ENCODE measurements around the gene GRAP.
"Not testable (repeated sequence)": the region's sequence is repeated elsewhere in the genome, so short reads cannot be mapped to it uniquely, and the experiment has no call there.

The GRAP gene

DNA sequence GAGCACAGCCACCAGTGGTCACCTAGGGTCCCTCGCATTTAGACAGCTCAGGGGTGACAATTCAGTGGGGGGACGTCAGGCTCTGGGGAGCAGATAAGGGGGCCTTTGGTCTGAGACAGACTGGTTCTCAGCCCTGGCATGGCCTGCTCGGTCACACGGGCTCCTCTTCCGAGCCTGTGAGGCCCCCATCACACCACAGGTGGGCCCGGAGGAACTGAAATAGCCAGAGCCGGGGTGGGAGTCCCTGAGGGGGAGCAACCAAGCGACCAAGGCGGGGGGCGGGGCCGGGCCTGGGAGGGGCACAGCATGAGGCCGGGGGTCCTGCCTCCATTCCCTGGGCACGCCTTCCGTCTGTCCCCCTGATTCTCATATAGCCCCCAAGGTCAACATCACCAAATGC lies 4.4 kb downstream of the GRAP start:
- not testable (repeated sequence) for DNase-seq (ENCODE audit: low read depth in 2 of 2)

DNA sequence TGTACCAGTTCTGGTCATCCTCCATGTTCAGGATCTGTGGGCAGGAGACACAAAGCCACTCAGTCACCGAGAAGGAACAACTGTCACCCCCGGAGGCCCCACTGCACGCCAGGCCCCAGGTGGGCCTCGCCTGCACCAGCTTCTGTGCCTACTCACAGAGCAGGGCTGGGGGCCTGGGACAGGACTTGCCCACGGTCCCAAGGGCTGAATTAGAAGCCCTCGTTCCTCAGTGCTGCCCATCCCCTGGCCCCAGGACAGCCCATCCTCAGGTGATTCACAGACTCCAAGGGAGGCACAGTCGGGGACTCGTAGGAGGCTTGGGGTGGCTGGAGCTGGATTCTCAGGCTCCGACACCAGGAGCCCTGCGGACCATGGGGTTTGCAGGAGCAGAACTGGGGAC lies 4.9 kb downstream of the GRAP start:
- DNase-seq (ENCODE audit: low read depth in 2 of 2): not testable (repeated sequence)

DNA sequence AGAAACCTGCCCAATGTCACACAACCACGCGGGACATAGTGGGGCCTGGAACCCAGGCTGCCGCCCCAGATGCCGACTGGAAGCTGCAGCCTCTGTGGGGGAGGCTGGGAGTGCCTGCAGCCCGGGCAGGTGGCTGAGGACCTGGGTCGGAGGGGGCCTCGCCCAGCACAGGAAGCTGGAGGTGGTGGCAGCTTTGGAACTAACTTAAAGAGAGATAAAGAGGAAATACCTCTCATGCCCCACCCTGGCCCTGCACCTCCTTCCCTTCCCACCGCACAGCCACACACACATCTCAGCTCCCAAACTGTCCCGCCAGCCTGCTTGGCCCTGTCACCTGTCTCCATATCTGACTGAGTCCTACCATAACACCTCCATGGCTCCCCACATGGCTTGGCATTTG lies 6.4 kb downstream of the GRAP start:
- not testable (repeated sequence) for DNase-seq (ENCODE audit: low read depth in 2 of 2)

DNA sequence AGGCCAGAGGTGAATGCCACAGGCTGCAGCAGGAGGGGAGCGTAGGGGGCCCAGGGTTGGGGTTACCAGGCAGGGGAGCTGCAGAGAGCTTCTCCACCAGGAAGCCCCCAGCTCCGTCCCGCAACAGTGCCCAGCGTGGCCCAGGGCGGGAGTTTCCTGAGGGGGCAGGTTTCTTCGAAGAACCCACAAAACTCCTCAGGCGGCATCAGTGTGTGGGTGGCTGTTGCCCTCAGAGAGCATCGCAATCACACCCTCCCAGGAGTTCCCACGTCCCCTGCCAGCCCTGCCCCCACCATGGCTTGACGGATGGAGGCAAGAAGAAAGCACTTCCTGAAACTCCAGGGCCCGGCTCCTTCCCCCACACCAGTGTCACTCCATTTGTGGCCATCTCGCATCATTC lies 8.0 kb downstream of the GRAP start:
- DNase-seq (ENCODE audit: low read depth in 2 of 2): not testable (repeated sequence)

DNA sequence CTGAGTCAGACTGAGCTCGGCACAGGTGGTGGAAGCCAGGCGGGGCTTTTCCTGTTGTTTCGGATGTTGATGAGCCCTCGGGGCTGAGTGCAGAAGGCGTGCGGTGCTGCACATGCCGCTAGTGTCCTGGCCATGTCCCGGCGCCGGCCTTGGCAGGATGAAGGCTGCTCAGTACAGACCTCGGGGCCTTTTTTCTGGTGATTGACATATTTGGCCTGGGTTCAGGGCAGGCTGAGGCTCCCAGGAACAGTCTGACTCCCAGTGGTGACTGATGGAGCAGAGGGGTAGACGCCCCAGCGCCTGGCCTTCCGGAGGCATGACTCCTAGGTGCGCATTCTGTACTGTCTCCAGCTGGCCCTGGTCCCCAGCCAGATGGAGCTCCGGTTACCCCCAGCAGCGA lies 8.8 kb downstream of the GRAP start:
- DNase-seq (ENCODE audit: low read depth in 2 of 2): not testable (repeated sequence)

DNA sequence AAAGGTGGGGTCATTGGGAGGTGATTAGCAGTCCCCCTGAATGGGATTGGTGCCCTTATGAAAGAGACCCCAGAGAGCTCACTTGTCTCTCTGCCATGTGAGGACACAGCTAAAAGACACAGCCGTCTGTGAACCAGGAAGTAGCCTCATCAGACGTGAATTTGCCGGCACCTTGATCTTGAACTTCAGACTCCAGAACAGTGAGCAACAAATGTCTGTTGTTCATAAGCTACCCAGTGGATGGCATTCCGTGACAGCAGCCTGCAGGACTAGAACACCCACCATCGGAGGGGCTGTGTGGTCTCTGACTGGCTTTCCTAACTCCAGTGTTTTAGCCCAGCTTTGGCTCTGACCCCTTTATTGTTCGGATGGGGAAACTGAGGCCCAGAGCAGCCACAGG lies 9.2 kb downstream of the GRAP start:
- not testable (repeated sequence) for DNase-seq (ENCODE audit: low read depth in 2 of 2)

DNA sequence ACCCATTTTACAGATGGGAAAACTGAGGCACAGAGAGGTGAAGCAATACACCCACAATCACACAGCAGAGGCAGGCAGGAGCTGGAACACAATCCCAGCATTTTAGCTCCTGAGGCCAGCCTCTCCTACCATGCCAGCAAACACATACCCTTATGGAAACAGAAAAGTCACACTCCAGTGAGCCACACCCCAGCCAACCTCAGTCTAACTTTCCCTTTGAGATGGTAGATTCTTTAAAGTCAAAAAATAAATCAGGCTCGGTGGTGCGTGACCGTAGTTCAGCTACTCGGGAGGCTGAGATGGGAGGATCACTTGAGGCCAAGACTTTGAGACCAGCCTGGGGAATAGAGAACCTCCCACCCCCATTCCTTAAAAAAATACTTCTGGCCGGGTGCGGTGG lies 10.6 kb downstream of the GRAP start:
- not testable (repeated sequence) for DNase-seq (ENCODE audit: low read depth in 2 of 2)

DNA sequence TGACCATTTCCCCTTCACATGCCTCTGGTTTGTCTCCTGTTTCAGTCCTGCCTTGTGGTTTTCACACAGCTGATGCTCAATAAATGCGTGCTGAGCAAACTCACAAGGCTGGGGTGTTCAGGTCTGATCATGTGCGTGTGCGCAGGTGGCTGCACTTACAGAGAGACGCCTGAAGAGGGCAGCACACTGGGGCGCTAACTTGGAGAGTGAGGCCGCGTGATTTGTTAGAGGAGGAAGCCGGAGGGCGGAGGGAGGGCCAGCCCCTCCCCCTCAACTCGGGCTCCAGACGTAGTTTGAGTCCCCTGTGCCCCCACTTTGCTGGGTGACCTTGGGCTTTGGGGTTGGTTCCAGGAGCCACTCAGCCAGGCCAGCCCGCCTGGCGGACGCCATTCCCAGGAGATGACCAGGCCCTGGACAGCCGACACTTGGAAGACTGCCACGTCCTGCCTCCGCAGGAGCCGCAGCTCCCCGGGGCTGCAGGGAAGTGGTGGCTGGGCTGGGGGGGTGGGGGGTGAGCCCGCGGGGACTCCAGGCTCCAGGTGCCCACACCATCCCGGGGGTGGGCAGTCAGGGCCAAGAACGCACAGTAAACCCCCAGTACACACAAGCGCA lies 14.3 kb downstream of the GRAP start:
- not testable (repeated sequence) for DNase-seq (ENCODE audit: low read depth in 2 of 2)

DNA sequence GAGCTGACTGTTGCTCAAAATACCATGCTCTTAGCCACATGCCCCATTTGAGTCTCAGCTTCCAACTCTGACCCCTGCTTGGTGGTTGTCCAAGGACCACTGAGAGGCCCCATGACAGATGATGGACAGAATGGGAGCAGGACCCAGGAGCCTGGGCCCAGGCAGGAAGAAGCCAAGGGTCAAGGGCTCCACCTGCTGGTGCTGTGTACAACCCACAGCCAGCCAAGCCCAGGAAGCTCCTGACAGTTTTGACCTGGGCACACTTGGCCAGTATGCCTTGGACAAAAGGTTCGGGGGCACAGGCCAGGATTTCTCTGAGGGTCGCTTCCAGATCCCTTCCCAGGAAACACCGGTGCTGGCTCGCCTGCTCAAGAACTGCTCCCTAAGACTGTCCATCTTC lies 15.0 kb downstream of the GRAP start:
- DNase-seq (ENCODE audit: low read depth in 2 of 2): peak; percentile 38 to 46

DNA sequence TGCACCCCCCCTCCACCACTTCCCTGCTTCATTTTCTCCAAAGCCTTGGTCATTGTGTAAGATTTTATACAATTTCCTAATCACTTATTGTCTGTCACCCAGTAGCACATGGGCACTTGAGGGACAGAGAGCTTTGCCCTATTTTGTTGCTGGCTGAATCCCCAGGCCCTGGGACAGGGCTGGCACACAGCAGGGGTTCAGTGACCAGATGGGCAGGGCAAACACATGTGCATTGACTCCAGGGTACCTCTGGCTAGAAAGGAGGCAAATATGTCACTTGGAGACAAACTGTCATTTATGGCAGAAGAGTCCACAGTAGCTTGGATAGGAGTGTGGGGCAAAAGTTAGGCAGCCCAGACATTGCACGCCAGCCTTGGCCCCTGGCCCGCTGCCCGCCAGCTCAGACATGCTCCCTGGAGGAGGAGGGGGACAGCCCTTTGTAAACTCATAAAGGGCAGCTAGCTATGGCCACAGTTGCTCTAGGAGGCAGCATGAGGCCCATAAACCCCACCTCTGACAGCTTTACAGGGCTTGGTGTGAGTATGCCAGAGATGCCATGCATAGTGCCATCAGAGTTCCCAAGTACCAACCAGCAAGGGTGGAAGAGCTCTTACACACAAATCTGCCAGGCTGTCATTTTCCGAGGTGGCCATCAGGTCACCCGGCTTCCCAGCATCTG lies 15.8 kb downstream of the GRAP start:
- DNase-seq (ENCODE audit: low read depth in 2 of 2): not testable (repeated sequence)

DNA sequence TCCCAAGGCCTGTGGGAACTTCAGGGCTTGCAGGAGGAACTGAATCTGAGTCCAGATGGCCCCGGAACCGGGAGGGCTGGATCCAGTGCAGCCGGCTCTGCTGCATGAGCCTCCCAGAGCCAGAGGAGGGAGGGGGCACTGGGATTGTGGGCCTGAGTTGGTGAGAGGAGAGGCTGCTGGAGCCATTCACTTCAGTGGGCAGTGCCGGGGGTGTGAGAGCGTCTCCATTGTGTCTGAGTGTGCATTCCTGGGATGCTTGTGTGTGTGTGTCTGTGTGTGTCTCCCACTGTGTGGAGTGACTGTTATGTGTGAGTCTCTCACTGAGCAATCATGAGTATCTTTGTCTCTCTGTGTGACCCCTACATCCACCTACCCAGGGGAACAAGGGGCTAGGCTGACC lies 17.0 kb downstream of the GRAP start:
- DNase-seq (ENCODE audit: low read depth in 2 of 2): not testable (repeated sequence)

DNA sequence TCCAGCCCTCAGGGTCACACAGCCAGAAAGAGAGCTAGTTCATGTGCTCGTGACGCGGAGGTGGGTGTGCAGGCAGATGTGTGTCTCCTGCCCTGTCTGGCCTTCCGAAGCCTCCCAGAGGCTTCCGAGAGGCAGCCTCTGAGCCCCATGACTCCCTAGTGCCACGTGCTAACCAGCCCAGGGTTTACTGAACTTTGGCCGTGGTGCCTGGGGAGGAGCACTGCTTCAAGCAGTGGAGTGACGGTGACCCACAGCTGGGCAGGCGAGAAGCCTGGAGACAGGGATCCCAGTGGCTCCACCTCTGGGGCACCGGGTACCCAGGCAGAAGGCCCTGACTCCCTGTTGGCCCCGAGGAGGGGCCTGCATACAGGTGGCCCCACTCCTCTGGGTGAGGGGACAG lies 18.1 kb downstream of the GRAP start:
- DNase-seq (ENCODE audit: low read depth in 2 of 2): not testable (repeated sequence)

DNA sequence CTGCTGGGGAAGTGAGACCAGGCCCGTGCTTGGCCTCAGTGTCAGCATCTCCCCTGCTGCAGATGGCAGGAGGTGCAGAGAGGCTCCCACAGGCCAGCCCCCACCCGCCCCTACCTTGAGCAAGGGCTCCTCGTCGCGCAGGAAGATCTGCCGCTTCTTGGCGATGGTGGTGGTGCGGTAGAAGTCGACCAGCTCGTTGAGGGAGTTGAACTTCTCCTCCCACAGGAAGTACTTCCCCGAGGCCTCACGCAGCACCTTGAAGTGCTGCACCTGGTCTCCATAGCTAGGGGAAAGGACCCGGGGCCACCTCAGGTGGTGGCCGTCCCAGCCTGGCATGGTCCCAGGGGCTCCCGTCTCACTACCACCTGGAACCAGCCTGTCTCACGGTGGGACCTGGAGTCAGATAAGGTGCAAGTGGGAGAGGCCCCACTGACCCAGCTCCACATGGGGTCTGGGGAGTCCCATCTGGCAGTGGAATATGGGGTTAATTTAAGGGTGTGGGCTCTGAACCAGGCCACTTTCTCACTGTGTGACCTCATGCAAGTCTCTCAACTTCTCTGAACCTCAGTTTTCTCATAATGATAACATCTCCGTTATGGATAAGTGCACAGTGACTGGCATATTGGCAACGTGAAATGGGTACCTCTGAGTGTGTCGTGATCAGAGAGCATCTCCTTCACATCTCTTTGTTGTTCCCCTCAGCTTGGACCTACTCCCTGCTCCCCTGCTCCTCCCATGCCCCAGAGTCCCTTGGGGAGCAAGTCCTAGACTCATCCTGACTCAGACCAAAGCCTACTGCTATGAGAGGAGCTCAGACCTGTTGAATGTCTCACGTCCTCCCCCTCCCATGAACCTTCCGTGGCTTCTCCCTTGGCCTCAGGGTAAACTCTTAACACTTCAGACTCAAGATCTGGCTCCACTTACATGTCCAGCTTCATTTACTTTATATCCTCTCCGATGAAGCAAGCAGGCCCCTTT lies 22.4 kb downstream of the GRAP start:
- no peak for DNase-seq (ENCODE audit: low read depth in 2 of 2)

DNA sequence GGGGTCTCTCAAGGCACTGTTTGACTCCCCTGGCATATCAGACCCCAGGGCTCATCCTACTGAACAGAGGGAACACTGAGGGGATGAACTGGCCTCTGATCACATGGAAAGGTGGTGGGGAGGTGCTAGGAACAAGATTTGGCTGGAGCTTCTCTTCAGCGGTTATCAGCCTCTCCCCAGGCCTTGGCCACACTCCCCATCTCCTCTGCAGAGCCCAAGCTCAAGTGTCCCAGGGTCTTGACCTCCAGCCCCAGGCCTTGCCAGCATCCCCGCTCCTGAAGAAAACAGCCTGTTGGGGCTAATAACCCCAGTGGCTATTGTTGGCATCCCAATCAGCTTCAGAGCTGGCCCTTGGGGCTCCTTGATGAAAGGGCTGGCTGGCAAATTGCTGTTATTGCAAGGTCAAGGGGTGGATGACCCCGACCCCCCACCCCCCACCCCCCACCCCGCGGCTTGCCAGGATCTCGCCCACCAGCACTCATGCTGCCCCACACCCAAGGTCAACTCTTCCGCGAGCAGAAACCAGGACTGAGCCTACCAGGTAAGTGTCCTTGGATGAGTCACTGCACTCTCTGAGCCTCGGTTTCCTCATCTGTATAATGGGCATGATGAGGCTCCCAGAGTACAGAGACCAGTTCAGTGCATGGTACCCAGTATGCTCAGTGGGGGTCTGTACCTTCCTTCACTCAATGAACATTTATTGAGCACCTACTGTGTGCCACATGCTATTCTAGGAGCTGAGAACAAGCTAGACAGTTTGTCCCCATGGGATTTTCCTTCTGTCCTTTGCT lies 23.4 kb downstream of the GRAP start:
- DNase-seq (ENCODE audit: low read depth in 2 of 2): no peak

DNA sequence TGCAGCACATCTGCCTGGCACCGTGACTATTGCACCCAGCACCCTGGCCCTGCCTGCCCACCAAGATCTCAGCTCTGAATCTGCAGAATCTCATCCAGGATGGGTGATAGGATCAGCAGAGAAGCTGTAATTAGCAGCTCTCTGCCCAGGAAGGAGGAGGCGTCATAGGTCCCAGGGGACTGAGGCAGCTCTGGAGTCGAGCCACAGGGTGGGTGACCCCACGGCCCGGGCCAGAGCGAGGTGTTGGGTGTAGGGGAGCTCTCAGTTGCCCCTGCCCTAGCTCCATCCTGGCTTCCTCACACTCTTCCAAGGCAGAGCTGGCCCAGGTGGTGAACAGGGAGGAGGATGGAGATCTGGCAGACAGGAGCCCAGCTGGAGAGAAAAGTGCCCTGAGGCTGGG lies 24.0 kb downstream of the GRAP start:
- no peak for DNase-seq (ENCODE audit: low read depth in 2 of 2)

DNA sequence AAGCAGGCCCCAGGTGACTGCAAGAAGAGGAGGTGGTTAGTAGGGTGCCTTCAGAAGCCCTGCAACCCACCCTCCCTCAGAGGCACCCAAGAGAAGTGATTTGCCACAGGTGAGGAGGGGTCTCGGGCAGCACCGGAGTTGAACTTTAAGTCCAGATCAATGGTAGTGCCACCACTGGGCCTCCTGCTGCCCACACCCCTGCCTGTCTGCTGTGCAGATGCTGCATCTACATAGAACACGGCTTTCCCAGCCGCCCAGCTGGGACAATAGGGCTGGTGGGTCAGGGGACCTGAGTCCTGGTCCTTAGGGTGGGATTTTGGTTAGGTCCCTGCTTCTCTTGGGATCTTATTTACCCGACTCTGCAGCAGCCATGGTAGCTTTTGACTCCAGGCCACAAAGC lies 24.6 kb downstream of the GRAP start:
- DNase-seq (ENCODE audit: low read depth in 2 of 2): no peak

DNA sequence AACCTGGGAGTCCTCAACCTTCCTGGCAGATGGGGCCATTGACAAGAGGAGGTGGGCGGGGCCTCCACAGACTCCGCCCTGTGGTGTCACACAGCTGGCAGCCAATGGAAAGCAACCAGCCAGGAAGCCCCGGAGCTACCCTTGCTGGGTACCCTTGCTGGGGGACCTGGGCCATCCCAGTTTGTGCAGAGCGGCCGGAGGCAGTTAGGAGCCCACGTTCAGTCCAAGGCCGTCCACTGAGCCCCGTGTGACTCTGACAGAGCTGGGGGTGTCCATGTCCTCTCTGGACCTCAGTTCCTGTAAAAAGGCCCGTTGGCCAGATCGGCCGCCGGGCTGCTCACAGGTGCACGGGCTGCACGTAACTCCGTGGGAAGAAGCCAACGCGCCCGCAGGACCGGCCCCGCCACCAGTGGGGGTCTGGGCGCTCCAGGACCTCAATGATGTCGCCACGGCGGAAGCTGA lies 25.1 kb downstream of the GRAP start:
- peak; percentile 30 for DNase-seq (ENCODE audit: low read depth in 2 of 2)

DNA sequence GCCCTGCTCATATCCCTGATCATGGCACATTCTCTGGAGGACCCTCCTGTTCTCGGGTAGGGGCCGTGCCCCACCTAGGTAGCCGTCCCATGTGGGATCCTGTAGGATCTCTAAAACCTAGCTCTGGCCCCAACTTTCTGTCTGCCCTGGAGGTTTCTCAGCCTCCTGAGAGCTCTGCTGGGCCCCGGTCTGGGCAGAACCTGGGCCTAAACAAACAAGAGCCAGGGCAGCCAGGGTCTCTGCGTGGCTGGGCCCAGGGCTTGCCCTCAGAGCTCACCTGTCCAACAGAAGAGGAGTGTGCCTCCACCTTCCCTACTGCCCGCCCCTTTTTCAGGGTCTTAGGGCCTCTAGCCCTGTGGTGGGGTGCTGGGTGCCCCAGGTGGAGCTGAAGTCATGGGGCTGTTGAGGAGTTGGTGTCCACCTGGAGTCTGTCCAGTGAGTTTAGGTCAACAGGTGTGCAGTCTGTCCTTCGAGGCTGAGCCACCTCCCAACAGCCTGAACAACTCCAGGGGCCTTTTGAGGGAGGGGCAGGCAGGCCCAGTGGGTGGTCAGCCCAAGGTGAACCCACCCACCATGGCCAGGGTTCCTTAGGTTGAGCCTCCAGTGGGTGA lies 25.6 kb downstream of the GRAP start:
- DNase-seq (ENCODE audit: low read depth in 2 of 2): not testable (repeated sequence)

DNA sequence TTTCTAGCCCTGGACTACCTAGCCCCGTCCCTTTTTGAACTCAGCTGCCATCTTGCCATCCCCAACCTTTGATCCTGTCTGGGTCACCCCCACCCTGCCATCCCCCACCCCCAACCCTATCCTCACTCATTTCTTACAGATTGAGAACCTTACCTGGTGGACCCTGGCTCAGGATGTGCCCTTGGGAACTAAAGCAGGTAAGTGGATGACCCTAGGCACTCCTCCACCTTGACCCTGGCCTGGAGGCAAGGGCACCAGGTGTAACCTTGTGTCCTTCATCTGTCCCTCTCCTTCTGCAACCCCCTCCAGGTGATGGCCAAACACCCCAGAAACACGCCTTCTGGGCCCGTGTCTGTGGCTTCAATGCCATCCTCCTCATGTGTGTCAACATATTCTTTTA lies 26.7 kb downstream of the GRAP start:
- DNase-seq (ENCODE audit: low read depth in 2 of 2): no peak

DNA sequence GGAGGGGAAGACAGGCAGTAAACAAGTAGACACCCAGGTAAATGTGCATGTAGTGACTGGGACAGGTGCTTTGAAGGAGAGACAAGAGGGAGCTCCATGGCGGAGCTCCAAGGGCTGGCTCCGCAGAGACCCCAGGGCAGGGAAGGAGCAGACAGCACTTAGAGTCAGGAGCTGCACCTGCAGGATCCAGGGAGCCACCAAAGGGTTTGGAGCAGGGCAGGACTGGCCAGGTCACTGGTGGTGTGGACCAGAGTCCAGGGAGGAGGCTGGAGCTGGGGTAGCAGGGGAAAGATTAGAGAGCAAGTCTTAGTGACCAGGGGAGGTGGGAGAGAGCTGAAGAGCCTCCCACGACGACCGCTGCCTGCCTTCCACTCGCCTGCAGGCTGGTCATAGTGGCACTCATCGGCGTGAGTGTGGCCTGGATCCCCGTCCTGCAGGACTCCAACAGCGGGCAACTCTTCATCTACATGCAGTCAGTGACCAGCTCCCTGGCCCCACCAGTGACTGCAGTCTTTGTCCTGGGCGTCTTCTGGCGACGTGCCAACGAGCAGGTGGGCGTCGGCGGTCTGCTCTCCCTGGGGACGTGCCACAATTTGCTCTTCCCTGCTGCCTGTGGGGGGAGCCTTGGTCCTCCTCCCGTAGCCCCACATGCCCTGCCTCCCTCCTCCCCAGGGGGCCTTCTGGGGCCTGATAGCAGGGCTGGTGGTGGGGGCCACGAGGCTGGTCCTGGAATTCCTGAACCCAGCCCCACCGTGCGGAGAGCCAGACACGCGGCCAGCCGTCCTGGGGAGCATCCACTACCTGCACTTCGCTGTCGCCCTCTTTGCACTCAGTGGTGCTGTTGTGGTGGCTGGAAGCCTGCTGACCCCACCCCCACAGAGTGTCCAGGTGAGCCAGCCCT lies 27.5 kb downstream of the GRAP start:
- DNase-seq (ENCODE audit: low read depth in 2 of 2): no peak

Measured in stimulated activated CD8-positive, alpha-beta memory T cell treated with anti-CD3 and anti-CD28 coated beads, Interleukin-2, amount 100 ng/mL, for 48 hours (primary cell).